GM20000 (cell line): ENCODE results near the gene ITGA5.

Experiments
- DNase-seq: peaks from one replicate; pipeline ENCODE4 v3.0.0; 2012; ENCODE audit warnings: low spot score
- TF ChIP-seq, protein P1 (sequence below): IDR thresholded peaks from 2 replicates; pipeline ENCODE4 v1.5.1; 2012; ENCODE audit warnings: mild to moderate bottlenecking, control low read depth; ENCODE audit errors: extremely low read depth, missing control alignments

The ITGA5 gene

DNA sequence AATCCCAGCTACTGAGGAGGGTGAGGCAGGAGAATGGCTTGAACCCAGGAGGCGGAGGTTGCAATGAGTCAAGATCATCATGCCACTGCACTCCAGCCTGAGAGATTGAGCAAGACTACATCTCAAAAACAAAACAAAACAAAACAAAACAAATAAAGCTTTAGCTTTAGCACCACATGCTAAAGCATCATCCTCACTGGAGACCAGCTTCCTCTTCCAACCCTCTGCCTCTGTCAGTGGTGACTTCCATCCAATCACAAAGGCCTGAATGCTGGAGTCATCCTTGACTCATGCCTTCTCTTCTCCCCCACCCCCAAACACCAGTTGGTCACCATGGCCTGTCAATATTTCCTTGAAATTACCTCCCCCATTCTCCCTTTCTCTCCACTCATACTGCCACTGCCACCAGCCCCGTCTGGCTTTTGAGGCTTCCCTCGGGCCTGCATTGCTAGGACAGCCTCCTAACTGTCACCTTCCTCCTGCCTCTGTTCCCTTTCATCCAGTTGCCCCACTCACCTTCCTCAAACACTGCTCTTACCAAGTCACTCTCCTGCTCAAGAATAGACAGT lies 35.9 kb downstream of the ITGA5 start:
- DNase-seq, result no peak
- TF ChIP-seq, protein P1, sequence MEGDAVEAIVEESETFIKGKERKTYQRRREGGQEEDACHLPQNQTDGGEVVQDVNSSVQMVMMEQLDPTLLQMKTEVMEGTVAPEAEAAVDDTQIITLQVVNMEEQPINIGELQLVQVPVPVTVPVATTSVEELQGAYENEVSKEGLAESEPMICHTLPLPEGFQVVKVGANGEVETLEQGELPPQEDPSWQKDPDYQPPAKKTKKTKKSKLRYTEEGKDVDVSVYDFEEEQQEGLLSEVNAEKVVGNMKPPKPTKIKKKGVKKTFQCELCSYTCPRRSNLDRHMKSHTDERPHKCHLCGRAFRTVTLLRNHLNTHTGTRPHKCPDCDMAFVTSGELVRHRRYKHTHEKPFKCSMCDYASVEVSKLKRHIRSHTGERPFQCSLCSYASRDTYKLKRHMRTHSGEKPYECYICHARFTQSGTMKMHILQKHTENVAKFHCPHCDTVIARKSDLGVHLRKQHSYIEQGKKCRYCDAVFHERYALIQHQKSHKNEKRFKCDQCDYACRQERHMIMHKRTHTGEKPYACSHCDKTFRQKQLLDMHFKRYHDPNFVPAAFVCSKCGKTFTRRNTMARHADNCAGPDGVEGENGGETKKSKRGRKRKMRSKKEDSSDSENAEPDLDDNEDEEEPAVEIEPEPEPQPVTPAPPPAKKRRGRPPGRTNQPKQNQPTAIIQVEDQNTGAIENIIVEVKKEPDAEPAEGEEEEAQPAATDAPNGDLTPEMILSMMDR, result no peak

DNA sequence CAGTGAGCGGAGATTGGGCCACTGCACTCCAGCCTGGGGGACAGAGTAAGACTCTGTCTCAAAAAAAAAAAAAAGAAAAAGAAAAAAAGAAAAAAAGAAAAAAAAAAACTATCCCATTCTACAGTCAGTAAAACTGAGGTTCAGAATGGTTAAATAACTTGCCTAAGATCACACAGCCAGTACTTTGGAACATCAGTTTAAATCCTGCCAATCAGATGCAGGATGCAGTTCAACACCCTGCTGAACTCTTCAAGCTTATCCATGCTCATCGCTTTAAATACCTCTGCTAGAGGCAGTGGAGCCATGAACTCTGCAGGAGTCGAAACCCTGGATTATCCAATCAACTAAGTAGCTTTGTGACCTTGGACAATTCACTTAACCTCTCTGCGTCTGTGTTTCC lies 37.9 kb downstream of the ITGA5 start:
- TF ChIP-seq, protein P1, result no peak
- DNase-seq, result no peak

DNA sequence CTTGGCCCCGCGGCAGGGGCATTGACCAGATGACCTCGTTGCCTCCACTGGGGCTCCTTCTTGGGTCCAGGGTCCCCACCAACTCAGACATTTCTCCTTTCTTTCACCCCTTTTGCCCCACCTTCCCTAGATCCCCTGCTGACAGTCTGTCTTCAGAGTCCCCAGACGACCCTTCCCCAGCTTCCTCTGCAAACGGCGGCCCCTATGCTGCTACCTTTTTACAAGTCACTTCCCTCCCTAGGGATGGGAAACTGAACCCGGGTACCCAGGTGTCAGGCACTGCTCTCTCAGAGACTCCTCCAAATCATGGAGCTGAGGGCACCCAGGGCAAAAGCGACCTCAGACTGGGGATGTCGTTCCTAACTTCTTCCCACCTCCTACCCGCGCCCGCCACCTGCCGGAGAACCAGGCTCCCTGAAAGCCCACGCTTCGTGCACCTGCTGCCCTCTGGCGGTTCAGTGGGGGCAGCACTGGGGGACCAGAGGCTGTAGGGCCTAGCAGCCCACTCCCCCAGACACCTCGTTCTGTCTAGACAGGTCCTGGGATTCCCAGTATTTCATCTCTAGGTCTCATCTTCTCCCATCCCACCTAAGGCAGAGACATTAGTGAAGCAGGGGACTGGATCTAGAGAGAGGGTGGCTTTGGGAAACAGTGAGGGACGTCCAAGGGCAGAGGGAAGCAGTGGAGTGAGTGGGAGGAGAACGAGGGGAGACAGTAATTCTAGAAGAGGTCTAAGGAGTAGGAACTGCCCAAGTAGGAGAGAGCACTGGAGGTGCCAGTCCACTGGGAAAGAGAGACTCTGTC lies 39.5 kb downstream of the ITGA5 start:
- TF ChIP-seq, protein P1, result peak; percentile 100
- peak; percentile 94 for DNase-seq

DNA sequence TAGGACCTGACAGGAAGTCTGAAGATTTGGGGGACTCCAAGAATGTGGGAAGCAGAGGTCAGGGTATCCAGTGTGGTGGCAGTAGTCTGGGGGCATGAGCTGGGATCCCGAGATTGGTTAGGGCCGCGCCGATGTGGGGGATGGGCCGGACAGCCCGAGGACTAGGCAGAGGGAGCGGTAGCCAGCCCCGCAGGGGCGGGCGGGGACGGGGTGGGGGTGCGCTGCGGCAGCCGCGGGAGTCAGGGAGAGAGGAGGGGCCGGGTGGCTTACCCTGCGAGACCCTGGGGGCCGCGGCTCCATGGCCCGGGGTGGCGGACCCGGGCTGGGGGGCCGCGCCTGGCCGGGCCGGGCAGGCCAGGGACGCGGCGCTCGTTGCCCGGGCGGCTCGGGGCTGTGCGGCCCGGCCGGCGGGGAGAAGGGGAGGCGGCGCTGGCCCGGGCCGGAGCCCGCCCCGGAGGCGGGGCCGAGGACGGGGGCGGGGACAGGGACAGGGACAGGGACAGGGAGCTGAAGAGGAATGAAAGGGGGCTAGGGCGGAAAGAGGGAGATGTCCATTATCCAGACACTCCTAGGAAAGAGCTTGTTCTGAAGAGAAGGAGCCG lies 40.2 kb downstream of the ITGA5 start:
- DNase-seq, result peak; percentile 68
- TF ChIP-seq, protein P1, result no peak

DNA sequence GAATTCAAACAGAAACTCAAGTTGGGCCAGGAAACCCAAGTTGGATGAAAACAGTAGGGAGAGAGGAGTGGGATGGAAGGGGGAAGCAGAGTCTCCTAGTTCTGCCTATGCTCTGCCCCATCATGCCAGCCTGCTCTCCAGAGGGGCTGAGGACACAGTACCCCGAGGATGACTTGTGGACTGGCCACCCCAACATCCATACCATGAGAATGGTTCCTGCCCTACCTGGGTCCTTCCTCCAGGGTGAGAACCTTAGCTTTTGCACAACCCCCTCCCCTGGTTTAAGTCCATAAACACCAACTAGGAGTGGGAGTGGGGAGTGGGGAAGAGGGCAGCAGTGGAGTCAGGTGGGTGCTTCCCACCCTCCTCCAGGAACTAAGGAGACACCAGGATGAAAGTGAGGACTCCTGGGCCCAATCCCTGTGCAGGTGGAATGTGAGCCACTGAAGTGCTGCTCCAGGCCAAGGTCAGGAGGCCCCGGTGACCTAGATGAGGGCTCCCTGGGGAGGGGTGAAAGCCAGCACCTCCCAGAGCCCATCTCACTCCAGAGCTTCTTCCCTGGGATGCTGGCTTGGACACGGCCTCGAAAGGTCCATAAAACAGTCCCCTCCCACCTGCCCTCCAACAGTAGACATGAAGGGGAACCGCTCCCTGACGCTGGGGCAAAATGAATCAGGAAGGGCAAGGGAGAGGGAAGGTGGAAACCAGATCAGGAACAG lies 41.1 kb downstream of the ITGA5 start:
- DNase-seq, result no peak
- TF ChIP-seq, protein P1, result no peak

DNA sequence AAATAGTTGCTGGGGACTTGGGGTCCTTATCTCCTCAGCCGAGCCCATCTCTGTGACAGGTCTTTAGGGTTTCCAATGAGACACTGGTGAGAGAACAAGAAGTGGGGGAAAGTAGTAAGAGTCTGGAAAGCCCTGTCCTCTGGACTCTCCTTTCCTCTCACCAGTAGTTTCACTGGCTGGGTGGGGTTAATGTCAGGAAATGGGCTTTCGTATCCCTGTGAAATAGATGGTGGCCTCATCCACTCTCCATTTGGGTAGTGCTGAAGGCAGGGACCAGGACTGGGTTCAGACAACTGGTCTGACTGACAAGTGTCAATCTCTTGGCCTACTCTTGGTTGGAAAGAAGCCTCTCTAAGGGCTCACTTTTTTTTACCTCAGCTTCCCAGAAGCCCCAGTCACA lies 42.1 kb downstream of the ITGA5 start:
- TF ChIP-seq, protein P1, result no peak
- DNase-seq, result no peak

DNA sequence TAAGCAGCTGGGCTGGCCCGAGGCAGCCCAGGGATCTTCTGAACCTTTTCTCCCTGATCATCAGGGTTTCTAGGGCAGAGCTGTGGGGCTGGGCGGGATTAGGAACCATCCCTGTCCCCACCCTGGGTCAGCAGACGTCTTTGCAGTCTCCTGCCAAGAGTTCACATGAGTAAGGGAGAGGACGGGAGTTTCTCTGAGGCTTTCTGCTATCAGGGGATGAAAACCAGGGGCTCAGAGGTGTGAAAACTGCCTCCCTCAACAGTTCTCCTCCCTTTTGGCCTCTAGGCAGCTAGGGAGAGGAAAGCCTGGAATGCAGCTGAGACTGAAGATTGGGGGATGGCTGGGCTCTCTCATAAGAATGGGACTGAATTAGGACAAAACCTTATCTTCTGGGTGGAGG lies 42.5 kb downstream of the ITGA5 start:
- no peak for DNase-seq
- TF ChIP-seq, protein P1, result no peak
